ENCODE measurements around the gene SPNS3. TPM values are rescaled to one million over a fixed set of nuclear protein-coding genes. Genes with fewer than 3 reads are reported as not detected.

The SPNS3 gene
- total RNA-seq, 2 experiments from 2014 or later = 51.2 to 54.6 TPM

- CTCF ChIA-PET (ENCODE audit: unreplicated experiment) = interaction anchor here (0.5 kb wide), 1 partner anchor 28 kb away, joined by 11 read pairs; no protein-coding TSS in a partner anchor
- Histone ChIP-seq H3K4me1 (ENCODE audit: insufficient read depth, low read length, poor library complexity, severe bottlenecking) (peaks cover 13% of the 10 kb centered on the region), H4K20me1 (ENCODE audit: insufficient read depth, low read length) (no peaks in the 10 kb centered on the region), H3K4me3 (ENCODE audit: low read depth, low read length, poor library complexity, severe bottlenecking) (no peak overlapping the region), H3K9me2 (ENCODE audit: insufficient read depth, low read length) (no peaks in the 10 kb centered on the region), H3K9me3 (ENCODE audit: low read length) (no peaks in the 10 kb centered on the region), H3K4me2 (ENCODE audit: low read length) (no peak overlapping the region), H3K27ac (ENCODE audit: low read depth, low read length, poor library complexity, severe bottlenecking) (no peak overlapping the region), H2AFZ (ENCODE audit: low read length) (no peak overlapping the region), H3K36me3 (ENCODE audit: insufficient read depth, low read length) (no peaks in the 10 kb centered on the region), H3K79me2 (ENCODE audit: insufficient read depth, low read depth, low read length) (no peaks in the 10 kb centered on the region)
- BruUV-seq (replicated peaks) = no TSS peak
- DNase-seq (ENCODE audit: low spot score) = no peak
- intact Hi-C loops (cut with micrococcal nuclease; ENCODE audit: unreplicated experiment) = no loop called here
- POLR2A ChIA-PET = no interaction called here
- TF ChIP-seq EZH2phosphoT487 (IDR thresholded peaks at IDR 0.05; ENCODE audit: borderline replicate concordance, low read depth, low read length) (no peak), CTCF (conservative IDR thresholded peaks at IDR 0.05; ENCODE audit: low read length) (no peak)
These were observed 78.7 kb downstream of the SPNS3 start for GRCh38 chr17:4512156-4513112.

- Histone ChIP-seq H3K4me1 (ENCODE audit: insufficient read depth, low read length, poor library complexity, severe bottlenecking) (peaks cover 13% of the 10 kb centered on the region), H4K20me1 (ENCODE audit: insufficient read depth, low read length) (no peaks in the 10 kb centered on the region), H3K4me3 (ENCODE audit: low read depth, low read length, poor library complexity, severe bottlenecking) (no peak overlapping the region), H3K36me3 (ENCODE audit: insufficient read depth, low read length) (no peaks in the 10 kb centered on the region), H3K79me2 (ENCODE audit: insufficient read depth, low read depth, low read length) (no peaks in the 10 kb centered on the region), H3K9me3 (ENCODE audit: low read length) (no peaks in the 10 kb centered on the region), H3K9me2 (ENCODE audit: insufficient read depth, low read length) (no peaks in the 10 kb centered on the region), H3K4me2 (ENCODE audit: low read length) (no peak overlapping the region), H2AFZ (ENCODE audit: low read length) (no peak overlapping the region), H3K27ac (ENCODE audit: low read depth, low read length, poor library complexity, severe bottlenecking) (no peak overlapping the region)
- DNase-seq (ENCODE audit: low spot score) = no peak
- BruUV-seq (replicated peaks) = no TSS peak
- ChIA-PET POLR2A (no interaction called here), CTCF (ENCODE audit: unreplicated experiment) (no interaction called here)
- intact Hi-C loops (cut with micrococcal nuclease; ENCODE audit: unreplicated experiment) = no loop called here
- TF ChIP-seq CTCF (conservative IDR thresholded peaks at IDR 0.05; ENCODE audit: low read length) (no peak), EZH2phosphoT487 (IDR thresholded peaks at IDR 0.05; ENCODE audit: borderline replicate concordance, low read depth, low read length) (no peak)
These were observed 79.6 kb downstream of the SPNS3 start for GRCh38 chr17:4513113-4514032.

All from OCI-LY7 (cell line).